ENCODE results near the gene AQP12B.

Gene AQP12B

DNA sequence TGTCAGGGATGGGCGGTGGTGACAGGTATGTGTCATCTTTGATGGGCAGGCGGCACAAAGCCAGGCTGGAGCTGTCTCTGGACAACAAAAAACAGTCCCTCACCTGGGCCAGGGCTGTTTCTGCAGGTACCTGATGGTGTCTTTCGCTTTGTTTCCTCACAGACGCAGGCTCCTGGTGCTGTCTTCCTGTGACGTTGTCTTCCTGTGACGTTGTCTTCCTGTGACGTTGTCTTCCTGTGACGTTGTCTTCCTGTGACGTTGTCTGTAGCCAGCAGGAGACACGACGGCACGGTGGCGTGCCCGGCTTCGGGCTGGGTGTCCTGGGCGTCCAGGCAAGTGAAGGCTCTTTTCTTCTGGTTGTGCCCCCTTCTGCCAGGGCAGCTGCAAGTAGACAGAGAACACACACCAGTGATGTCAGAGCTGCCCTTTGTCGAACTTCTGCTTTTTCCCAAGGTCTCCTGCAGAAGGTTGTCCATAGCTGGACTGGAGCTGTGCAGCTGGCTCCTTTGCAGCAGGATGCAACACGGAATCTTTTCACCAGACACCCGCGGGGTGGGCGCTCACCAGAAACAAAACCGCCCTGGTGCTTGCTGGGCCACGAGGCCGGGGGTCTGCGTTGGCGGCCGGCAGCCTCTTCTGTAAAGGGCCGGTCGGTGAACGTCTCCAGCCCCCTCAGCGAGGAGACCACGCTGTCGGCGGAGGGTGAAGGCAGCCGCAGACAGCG lies 36.3 kb downstream of the AQP12B start:
- peak; percentile 73 for DNase-seq

DNA sequence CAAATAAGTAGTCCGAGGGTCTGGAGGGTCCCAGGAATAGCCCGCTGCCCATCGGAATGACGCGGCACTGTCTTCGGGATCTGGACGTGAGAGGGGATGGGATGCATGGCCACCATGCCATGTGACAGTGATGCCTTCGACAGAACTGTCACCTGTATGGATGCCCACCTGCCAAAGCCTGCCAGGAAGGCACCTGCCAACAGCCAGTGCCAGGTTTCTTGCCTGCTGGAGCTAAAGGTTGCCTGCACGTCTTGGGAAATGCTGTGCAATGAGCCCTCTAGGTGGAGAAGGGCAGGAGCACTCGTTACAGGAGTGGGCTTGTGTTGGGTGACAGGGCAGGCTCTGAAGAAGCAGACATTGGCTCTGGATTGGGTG lies 36.9 kb downstream of the AQP12B start:
- no peak for DNase-seq

DNA sequence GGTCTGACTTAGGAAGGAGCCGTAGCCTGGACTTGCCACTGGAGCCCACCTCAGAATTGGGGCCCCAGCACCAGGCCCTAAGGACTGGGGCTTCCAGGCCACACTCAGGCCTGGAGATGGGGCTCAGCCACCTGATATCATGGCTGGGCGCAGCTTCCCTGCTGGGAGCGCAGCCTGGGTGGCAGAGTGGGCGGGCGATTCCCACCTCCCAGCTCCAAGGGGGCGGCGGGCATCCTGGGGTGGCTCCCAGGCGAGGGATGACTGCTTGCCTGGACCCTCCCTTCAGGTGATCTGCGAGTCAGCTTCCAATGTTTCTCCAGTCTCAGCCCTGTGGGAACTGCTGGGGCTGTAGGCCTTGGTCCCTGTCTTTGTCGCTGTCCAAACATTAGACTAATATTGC lies 37.3 kb downstream of the AQP12B start:
- no peak for DNase-seq

DNA sequence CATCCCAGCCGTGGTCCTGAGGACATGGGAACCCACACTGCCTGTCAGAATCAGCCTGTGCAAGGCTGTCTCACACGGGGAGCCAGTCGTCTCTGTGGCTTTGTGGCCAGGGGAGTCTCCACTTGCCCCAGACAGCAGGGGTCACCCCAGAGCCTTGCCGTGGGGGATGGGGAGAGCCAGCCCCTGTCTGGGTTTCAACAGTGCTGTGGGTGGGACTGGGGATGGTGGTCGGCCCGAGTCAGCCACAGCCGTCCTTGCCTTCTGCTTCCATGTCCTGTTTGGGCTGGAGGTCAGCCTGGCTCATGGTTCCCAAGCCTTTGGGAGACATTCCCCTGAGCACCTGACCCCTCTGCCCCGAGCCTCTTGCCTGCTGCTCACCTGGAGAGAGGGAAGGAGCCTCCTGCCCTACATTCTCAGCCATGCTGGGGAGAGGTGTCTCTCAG lies 37.8 kb downstream of the AQP12B start:
- no peak for DNase-seq

DNA sequence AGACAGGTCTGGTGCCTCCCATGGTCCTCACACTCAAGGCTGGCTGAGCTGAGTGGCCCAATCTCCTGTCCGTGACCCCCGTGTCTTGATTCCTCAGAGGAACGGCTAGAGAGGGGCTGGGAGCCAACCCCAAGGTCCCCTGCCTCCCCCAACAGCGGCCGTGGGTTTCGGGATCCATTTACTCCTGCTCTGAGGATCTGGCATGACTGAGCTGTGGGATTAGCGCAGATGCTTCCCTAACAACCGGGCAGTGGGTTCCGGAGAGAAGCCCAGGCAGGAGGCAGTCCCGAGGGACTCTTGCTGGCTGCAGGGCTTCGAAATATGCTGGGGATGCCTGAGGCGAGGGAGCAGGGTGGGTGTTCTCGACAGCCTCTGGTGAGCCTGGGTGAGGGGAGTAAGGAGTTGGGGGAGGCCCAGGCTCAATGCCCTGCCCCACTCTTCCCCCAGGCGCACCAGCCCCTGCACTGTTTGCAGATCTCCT lies 38.5 kb downstream of the AQP12B start:
- DNase-seq: no peak

DNA sequence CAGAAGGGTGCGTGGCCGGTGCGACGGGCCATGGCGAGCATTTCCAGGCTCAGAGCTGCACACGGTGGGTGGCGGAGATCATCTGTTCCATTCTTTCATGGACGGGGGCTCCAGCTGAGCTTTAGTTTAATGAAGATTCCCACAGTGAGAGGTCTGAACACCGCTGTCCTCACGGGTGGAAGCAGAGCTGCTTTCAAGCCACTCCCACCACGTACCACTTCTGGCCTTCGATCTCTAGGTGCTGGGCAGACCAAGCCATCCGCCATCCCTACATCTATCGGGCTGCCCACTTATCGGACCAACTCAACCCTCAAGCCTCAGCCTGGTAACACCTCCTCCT lies 38.9 kb downstream of the AQP12B start:
- no peak for DNase-seq

DNA sequence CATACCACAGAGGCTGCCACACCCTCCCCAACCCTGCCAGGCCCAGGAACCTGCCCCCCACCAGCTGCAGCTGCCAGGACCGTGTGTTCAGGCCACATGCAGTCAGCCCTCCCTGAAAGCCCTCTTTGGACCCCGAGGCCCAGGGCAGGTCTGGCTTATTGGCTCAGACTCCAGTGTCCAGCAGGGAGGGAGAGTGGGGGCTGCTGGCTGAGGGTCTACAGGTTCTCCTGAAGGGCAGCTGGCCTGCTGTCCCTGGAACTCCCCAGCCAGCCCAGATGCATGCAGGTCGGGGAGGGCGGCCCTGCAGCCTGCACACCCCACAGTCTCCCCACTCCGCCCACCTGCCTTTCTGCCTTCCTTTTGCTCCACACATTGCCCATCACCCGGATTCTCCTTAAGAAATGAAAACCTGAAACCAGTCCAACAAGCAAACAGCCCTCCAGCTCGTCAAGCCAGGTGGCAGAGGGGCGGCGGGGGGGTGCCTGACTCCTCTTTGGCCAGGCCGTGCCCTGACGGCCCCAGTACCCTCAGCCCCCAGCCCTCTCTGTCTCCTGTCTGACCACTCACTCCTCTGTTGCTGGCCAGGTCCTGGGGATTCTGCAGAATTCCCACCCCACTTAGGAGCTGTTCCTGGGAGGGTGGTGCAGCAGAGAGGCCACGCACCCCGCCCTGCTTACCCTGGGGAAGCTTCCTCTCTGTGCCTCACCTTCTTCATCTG lies 39.4 kb downstream of the AQP12B start:
- no peak for DNase-seq

DNA sequence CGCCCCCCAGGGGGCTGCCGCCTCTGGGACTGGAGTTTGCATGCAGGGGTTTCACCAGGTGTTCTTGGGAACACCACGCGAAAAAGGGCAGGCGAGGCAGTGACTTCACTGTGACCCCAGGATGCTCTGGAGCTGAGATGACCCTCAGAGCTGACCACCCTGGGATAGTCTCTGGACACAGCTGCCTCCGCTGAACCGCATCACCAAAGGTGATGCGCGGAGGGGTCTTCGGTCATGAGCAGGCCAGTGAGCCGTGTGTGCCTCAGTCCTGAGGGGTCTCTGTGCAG lies 39.9 kb downstream of the AQP12B start:
- no peak for DNase-seq

DNA sequence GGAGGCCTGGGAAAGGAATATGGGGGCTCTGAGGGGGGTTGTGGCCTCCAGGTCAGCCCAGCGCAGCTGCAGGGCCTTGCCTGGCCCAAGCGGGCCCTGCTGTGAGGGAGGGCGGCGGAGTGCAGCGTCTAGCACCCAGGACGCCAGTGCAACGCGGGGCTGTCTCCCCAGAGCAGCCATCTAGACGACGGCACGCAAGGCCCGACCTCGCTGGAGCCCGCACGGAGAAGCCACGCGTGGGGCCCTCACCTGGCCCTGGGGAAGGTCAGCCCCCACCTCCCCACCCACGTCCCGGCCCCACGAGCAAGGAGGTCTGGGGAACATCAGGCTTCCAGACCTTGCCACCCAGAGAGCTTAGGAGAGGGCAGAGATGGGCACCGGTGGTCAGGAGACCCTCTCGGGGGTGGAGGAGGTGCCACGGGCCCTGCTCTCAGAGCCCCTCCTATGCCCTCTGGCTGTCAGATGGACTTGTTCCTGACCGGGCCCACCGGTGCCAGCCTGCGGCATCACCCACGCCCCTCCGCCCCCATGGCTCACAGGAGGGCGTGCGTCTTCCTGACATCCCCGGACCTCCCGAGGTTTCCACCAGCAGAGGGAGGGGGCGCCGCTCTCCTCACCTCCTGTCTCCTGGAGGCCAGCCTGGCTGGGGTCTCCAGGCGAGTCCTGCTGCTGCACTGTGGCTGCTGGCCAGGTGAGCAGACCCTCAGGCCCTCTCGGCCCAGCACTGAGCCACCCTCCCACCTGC lies 40.5 kb downstream of the AQP12B start:
- no peak for DNase-seq

DNA sequence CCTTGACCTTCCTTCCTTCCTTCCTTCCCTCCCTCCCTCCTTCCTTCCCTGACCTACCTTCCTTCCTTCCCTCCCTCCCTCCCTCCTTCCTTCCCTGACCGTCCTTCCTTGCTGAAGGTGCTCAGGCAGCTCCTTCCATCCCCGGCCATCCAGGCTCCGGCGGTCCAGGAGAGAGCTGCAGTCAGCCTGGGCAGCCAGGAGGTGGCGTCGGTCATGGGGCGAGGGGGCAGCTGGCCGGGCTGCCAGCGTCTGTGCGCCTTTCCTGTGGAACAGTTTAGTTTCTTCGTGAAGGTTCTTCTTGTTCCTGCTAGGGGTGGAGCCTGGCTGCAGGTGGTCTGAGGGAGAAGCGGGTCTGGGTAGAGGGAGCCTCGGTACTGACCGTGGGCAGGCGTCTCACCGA lies 41.7 kb downstream of the AQP12B start:
- no peak for DNase-seq

DNA sequence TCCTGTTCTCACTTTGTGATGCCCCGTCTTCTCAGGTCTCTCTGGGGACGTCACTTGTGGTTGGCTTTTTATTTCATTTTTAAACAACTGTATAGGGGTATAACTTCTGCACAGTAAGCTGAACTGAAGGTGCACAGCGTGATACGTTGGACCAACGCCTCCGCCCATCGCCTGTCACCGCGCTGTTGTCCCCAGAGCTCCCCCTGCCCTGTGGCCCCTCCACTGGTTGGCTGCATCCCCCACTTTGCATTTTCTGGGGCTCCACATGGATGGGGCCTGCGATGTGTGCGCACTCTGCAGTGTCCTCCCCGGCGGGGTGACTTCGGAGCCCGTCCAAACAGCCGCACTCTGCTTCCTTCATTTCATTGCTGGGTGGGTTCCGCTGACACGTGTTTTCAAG lies 43.1 kb downstream of the AQP12B start:
- DNase-seq: no peak

DNA sequence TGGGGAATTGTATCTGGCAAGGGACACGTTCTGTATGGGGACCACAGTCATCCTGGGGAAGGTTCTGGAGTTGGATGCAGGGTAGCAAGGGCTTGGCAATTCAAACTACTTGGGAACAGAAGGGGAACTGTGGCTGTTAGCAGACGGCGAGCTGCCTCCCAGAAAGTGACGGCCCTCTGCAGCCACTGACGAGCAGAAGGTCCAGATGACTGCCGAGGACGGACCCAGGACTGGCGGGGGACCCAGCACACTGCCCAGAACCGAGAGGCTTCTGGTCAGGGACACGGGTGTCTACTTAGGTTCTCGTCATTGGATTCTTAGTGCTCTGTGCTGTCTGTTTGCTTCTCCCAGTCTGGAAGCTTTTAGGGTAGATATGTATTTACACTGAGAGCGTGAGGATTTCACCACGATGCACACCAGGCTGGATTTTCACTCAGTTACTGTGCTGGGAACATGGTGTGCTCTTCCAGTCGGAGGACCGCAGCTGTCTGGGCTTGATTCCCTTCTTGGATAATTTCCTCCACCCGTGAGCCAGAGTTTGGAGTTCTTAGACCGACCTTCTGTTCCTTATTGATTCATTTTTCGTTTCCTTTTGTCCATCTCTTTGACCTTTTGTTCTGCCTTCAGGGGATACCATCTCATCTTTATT lies 44.0 kb downstream of the AQP12B start:
- no peak for DNase-seq

DNA sequence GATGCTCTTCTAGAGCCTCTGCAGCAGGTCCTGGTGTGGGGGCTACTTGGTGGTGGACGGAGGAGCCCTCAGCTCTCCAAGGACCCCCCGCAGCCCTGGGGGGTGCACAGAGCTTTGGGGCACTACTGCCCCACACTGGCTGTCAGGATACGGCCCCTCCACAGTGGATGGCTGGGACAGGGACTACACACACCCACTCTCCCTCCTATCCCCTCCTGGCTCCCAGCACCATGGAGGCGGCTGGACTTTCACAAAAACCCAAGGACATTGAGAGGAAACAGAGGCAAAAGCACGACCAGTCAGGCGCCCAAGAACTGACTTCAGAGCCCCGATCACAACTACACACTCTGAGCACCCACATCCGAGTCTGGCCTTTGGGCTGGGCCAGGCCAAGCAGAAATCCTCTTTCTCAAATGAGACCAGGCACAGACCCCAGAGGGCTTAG lies 44.8 kb downstream of the AQP12B start:
- DNase-seq: no peak

DNA sequence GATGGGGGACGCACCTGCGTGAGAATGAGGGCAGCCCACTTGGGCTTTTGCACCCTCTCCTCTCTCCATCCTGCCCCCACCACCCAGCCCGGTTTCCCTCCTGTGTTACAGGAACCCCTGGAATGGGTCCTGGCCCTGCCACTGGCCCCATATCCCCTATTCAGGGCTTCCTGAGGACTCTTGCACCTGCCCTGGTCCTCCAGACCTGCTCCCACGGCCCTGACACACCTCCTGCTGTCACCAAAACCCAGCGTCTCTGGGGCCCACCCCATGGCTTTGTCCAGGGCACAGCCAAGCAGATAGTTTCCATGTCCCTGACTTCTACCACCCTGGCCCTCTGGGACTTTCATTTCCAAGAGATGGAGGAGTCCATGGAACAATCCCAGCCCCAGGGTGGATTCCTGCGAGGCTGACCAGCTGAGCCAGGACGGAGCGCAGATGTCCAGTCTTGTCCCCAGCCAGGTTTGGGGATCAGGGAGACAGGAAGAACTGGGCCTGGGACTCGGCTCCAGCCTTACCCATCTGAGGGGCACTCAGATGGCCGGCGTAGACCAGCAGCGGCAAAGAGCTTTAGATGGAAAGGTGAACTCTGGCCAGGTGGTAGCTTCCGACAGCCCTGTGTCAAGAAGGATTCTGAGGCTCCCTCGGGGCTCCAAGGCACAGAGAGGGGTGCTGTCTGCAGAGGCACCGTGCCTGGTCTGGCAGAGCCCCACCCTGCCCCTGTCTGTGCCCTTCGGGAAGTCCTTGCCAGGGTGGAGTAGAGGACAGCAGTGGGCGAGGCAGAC lies 45.4 kb downstream of the AQP12B start:
- DNase-seq: no peak

DNA sequence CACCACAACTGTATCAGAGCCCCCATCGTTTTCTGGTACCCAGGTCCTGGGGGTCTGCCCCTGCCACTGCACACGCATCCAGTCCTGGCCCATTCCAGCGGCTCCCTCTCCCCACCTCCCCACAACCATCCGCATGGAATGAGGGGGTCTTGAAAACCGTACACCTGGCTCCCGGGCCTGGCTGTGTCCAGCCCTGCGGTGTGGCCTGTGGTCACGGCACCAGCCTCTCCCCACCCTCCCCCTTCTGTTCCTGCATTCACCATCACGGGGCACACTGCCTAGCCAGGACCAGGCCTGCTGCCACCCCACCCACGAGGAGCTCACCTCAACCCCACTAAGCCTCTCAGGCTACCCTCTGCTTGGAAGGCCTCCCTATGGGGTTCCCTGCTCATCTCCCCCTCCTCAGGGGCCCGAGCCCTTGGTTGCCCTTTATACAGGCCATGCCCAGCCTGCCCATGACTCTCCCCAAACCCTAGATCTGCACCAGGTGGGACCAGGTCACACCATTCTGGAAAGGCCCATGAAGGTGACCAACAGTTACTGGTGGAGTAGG lies 46.0 kb downstream of the AQP12B start:
- DNase-seq: no peak

DNA sequence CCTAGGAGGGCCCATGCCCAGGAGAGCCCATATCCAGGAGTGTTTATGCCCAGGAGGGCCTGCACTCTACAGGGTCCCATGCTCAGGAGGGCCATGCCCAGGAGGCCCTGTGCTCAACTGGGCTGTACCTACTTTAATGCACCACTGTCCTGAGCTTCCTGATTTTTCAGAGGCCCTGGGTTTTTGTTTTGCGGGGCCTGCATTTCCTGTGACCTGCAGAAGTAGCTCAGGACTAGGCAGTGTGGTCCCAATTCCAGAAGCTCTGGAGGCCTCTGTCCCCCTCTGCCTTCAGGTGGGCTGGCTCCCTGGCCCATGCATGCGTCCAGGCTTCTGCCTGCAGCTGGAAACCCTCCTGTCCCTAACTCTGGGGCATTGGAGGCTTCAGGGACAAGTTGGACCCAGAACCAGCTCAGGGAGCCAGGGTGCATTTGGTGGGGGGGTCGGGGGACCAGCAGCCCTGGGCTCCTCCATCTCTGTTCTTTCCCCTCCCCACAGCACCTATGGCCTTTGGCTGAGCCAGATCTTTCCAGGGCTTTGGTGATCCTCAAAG lies 46.6 kb downstream of the AQP12B start:
- DNase-seq: no peak

DNA sequence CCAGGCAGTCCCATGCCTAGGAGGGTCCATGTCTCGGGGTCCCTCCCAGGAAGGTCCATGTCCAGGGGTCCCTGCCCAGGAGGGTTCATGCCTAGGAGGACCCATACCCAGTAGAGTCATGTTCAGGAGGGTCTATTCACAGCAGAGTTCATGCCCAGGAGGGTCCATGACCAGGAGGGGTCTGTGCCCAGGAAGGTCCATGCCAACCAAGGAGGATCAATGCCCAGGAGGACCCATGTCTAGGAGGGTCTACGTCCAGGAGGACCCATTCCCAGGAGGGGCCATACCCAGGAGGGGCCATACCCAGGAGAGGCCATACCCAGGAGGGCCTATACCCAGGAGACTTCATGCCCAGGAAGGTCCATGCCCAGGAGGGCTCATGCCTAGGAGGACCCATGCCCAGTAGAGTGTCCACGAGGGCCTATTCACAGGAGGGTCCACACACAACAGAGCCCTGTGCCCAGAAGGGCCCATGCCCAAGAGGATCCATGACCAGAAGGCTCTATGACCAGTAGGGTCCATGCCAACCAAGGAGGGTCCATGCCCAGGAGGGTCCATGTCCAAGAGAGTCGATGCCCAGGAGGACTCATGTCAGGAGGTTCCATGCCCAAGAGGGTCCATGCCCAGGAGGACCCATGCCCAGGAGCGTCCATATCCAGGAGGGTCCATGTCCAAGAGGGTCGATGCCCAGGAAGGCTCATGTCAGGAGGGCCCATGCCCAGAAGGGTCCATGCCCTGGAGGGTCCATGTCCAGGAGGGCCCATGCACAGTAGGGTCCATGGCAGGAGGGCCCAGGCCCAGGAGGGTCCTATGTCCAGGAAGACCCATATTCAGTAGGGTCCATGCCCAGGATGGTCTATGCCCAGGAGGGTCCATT lies 47.3 kb downstream of the AQP12B start:
- DNase-seq: no peak

DNA sequence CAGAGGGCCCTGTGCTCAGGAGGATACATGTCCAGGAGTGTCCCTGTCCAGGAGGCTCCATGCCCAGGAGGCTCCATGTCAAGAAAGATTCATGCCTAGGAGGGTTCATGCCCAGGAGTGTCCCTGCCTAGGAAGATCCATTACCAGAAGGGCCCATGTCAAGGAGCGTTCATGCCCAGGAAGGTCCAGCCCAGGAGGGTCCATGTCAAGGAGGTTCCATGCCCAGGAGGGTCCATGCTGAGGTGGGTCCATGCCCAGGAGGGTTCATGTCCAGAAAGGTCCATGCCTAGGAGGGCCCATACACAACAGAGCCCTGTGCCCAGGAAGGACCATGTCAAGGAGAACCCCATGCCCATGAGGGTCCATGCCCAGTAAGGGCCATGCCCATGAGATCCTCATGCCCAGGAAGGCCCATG lies 50.4 kb downstream of the AQP12B start:
- no peak for DNase-seq

DNA sequence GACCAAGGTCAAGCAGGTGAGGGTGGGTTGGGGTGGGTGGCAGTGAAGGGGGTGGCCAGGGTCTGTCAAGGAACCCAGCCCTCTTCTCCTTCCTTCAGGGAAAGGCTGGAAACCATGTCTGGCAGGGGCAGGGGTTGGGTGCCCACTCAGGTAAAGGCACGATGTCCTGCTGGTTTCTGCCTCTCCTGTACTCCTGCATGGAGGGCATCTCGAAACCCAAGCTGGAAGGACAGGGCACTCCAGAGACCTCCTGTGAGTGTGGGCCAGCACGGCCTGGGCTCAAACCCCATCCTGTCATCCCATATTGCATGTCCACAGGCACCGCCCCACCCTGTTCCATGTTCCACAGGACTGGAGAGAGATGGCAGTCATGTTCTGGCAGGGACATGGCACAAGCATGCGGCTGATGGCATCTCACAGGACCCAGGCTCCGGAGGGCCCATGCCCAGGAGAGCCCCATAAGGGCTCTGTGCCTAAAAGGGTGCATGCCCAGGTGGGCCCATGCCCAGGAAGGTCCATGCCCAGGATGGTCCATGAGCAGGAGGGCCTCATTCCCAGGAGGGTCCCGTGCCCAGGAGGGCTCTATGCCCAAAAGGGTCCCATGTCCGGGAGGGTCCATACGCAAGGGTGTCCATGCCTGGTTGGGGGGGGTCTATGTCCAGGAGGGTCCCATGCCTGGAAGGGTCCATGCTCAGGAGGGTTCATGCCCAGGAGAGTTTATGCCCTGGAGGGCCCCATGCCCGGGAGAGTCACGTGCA lies 51.0 kb downstream of the AQP12B start:
- no peak for DNase-seq
